ENCODE data around the gene SLC25A51. TPM values are rescaled to one million over a fixed set of nuclear protein-coding genes. Genes with fewer than 3 reads are reported as not detected.

The SLC25A51 gene
- polyA plus RNA-seq, 1 donor from 2014 or later = 26.8 TPM

DNA sequence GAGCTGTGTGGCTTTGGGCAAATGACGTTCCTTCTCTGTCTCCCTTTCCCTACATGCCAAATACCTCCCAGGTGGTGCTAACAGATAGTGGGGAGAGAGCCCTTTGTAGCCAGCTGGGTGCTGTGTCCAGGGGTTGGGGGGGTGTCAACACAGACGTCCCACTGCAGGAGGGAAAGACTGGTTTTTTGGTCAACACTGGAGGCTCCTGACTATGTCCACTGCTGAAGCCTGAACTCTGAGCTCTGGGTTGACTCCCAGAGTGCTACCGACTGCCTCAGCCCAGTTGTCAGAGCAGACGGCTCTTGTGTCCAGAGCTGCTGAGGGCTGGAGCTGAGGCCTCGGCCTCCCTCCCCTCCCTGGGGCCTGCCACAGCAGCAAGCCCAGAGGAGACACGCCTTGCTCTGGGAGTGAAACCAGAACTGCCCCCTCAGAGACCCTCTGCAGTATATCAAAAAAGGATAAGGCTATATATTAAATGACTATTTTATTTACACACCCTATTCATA is 14.8 kb upstream of the SLC25A51 start:
- Histone ChIP-seq H3K79me2 (replicated peaks; ENCODE audit: insufficient read depth, low read length) (peaks cover 7% of the 10 kb centered on the region), H3K4me3 (ENCODE audit: low read length) (no peak overlapping the region), H3K36me3 (ENCODE audit: insufficient read depth, low read length) (no peaks in the 10 kb centered on the region), H2AFZ (ENCODE audit: low read depth, low read length) (no peak overlapping the region), H3K9me2 (ENCODE audit: insufficient read depth, low read length) (no peaks in the 10 kb centered on the region), H3K9me3 (ENCODE audit: low read length) (no peaks in the 10 kb centered on the region), H3F3A (ENCODE audit: insufficient read depth, low read length, poor library complexity, severe bottlenecking) (no peaks in the 10 kb centered on the region), H3K9ac (ENCODE audit: low read length) (no peak overlapping the region), H3K27ac (ENCODE audit: low read length) (no peak overlapping the region), H3K4me2 (ENCODE audit: low read length) (no peak overlapping the region), H3K27me3 (ENCODE audit: insufficient read depth, low read depth, low read length) (no peaks in the 10 kb centered on the region), H4K20me1 (ENCODE audit: insufficient read depth) (no peaks in the 10 kb centered on the region)
- TF ChIP-seq, protein P1, sequence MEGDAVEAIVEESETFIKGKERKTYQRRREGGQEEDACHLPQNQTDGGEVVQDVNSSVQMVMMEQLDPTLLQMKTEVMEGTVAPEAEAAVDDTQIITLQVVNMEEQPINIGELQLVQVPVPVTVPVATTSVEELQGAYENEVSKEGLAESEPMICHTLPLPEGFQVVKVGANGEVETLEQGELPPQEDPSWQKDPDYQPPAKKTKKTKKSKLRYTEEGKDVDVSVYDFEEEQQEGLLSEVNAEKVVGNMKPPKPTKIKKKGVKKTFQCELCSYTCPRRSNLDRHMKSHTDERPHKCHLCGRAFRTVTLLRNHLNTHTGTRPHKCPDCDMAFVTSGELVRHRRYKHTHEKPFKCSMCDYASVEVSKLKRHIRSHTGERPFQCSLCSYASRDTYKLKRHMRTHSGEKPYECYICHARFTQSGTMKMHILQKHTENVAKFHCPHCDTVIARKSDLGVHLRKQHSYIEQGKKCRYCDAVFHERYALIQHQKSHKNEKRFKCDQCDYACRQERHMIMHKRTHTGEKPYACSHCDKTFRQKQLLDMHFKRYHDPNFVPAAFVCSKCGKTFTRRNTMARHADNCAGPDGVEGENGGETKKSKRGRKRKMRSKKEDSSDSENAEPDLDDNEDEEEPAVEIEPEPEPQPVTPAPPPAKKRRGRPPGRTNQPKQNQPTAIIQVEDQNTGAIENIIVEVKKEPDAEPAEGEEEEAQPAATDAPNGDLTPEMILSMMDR (IDR thresholded peaks at IDR 0.05; ENCODE audit: poor library complexity, severe bottlenecking) = no peak

DNA sequence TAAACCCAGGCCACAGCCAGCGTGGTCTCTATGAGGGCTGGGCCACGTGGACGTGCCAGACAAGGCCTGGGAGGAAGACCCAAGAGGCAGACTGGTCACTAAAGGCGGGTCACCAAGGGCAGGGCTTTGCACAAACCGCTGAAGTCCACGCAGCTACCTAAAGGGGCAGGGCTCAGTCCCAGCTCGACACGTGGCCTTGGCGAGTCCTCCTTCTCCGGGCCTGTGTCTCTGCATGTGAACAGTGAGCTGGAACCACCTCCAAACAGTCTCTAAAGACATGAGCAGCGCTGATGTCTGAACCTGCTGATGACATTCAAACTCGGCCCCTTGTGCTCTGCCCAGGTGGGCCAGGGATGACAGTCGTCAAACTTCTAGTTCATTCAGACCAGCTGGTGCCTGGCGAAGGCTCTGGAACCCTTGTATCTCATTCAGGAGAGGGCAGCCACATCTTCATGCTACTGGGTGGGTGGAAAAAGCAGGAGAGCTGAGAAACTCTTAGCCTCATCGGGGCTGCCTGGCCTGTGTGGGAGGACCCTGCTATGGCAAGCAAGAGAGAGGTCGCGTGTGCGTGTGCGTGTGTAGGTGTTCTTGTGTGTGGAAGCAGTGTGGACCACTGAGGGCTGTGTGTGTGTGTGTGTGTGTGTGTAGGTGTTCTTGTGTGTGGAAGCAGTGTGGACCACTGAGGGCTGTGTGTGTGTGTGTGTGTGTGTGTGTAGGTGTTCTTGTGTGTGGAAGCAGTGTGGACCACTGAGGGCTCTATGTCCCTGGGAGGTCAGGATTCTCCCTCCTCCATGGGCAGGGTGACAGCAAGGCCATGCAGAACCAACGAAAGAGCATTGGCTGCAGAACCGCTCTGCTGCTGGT is 14.1 kb upstream of the SLC25A51 start:
- no peaks in the 10 kb centered on the region for H3K27me3 ChIP-seq (ENCODE audit: insufficient read depth, low read depth, low read length)
- H4K20me1 ChIP-seq (ENCODE audit: insufficient read depth) = no peaks in the 10 kb centered on the region
- no peaks in the 10 kb centered on the region for H3K9me3 ChIP-seq (ENCODE audit: low read length)
- H2AFZ ChIP-seq (ENCODE audit: low read depth, low read length) = no peak overlapping the region
- no peak overlapping the region for H3K9ac ChIP-seq (ENCODE audit: low read length)
- TF ChIP-seq EZH2 (IDR thresholded peaks at IDR 0.05; ENCODE audit: borderline replicate concordance, insufficient read depth, low read length, poor library complexity, severe bottlenecking) = no peak
- TF ChIP-seq EP300 (conservative IDR thresholded peaks at IDR 0.05; ENCODE audit: poor library complexity, severe bottlenecking) = no peak
- no peak for TF ChIP-seq TAF1 (IDR thresholded peaks at IDR 0.05; ENCODE audit: low read depth)
- no peak for TF ChIP-seq SMC3 (conservative IDR thresholded peaks at IDR 0.05; ENCODE audit: poor library complexity)
- TF ChIP-seq, protein P1 (IDR thresholded peaks at IDR 0.05; ENCODE audit: poor library complexity, severe bottlenecking) = no peak
- TF ChIP-seq, protein P2, sequence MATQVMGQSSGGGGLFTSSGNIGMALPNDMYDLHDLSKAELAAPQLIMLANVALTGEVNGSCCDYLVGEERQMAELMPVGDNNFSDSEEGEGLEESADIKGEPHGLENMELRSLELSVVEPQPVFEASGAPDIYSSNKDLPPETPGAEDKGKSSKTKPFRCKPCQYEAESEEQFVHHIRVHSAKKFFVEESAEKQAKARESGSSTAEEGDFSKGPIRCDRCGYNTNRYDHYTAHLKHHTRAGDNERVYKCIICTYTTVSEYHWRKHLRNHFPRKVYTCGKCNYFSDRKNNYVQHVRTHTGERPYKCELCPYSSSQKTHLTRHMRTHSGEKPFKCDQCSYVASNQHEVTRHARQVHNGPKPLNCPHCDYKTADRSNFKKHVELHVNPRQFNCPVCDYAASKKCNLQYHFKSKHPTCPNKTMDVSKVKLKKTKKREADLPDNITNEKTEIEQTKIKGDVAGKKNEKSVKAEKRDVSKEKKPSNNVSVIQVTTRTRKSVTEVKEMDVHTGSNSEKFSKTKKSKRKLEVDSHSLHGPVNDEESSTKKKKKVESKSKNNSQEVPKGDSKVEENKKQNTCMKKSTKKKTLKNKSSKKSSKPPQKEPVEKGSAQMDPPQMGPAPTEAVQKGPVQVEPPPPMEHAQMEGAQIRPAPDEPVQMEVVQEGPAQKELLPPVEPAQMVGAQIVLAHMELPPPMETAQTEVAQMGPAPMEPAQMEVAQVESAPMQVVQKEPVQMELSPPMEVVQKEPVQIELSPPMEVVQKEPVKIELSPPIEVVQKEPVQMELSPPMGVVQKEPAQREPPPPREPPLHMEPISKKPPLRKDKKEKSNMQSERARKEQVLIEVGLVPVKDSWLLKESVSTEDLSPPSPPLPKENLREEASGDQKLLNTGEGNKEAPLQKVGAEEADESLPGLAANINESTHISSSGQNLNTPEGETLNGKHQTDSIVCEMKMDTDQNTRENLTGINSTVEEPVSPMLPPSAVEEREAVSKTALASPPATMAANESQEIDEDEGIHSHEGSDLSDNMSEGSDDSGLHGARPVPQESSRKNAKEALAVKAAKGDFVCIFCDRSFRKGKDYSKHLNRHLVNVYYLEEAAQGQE (IDR thresholded peaks at IDR 0.05; ENCODE audit: borderline replicate concordance) = no peak
- no peak overlapping the region for H3K4me3 ChIP-seq (ENCODE audit: low read length)
- no peaks in the 10 kb centered on the region for H3K9me2 ChIP-seq (ENCODE audit: insufficient read depth, low read length)
- H3F3A ChIP-seq (ENCODE audit: insufficient read depth, low read length, poor library complexity, severe bottlenecking) = no peaks in the 10 kb centered on the region
- H3K36me3 ChIP-seq (ENCODE audit: insufficient read depth, low read length) = no peaks in the 10 kb centered on the region
- no peak overlapping the region for H3K27ac ChIP-seq (ENCODE audit: low read length)
- H3K4me2 ChIP-seq (ENCODE audit: low read length) = no peak overlapping the region
- H3K79me2 ChIP-seq (replicated peaks; ENCODE audit: insufficient read depth, low read length) = peaks cover 7% of the 10 kb centered on the region
